HCT116 (cell line): ENCODE measurements around the gene UBE2E1. TPM values are rescaled to one million over a fixed set of nuclear protein-coding genes. Genes with fewer than 3 reads are reported as not detected.

Source experiments
- ATAC-seq: fragments of 200-7000 bp; cut with Tn5 transposase; 2 replicates; pipeline ENCODE4 v1.9.1; 2020; ENCODE audit warnings: mild to moderate bottlenecking, moderate library complexity
- BruUV-seq: library from RNA; stranded (reverse); fragments of 400-500 nt; replicated peaks from 2 replicates; lab custom pipeline; 2021; lab: Mats Ljungman, UMichigan
- CTCF ChIA-PET: fragments of 300-600 bp; sonication (Branson Sonifier 250); formaldehyde crosslinking; loops from one replicate; lab custom pipeline; 2021; ENCODE audit warnings: antibody characterized with exemption; lab: Charles Lee
- POLR2A ChIA-PET: fragments of 300-600, 350-600 bp; sonication (Branson Sonifier 250); formaldehyde crosslinking; loops from one replicate; lab custom pipeline; 2021; ENCODE audit warnings: antibody characterized with exemption; lab: Charles Lee
- RAD21 ChIA-PET, 2 experiments: fragments of 300-600 bp; sonication (Branson Sonifier 250); formaldehyde crosslinking; loops; one replicate each; lab custom pipeline; 2023; ENCODE audit warnings: low total read pairs in 2 of 2; ENCODE audit not compliant: uncharacterized antibody in 2 of 2, unreplicated experiment in 2 of 2, low non-redundant PET in 1 of 2; lab: Charles Lee
- DNase-seq: peaks from one replicate; pipeline ENCODE4 v3.0.0-alpha.2; 2010; ENCODE audit warnings: low read depth, low spot score
- H2AFZ ChIP-seq: fragments of 200-600 bp; shearing (Covaris generic), sonication (generic); 2 replicates; pipeline ENCODE4 v1.6.1; 2017; ENCODE audit warnings: low read depth, mixed run types, mixed read lengths, antibody characterized with exemption, low read length; ENCODE audit not compliant: poor library complexity, severe bottlenecking
- H3K27ac ChIP-seq: 2 replicates; pipeline ENCODE4 v1.5.1; 2012; ENCODE audit warnings: low read depth, low read length
- H3K27me3 ChIP-seq: fragments of 200-600 bp; sonication (generic); 2 replicates; pipeline ENCODE4 v1.6.1; 2016; ENCODE audit warnings: mixed run types, low read length, mixed read lengths; ENCODE audit not compliant: insufficient read depth
- H3K36me3 ChIP-seq, 2 experiments: fragments of 200-500 bp in 1 of 2; fragments of 200-600 bp in 1 of 2; sonication (Bioruptor generic) in 1 of 2; sonication (generic) in 1 of 2; 2 replicates each; pipeline versions ENCODE4 v1.5.1 to v1.6.1; 2014 to 2016; ENCODE audit warnings: low read length in 2 of 2, inconsistent platforms in 1 of 2, mixed read lengths in 1 of 2, mixed run types in 1 of 2; ENCODE audit not compliant: insufficient read depth in 2 of 2, control insufficient read depth in 1 of 2
- H3K4me1 ChIP-seq, 2 experiments: fragments of 200-600 bp in 1 of 2; sonication (generic) in 1 of 2; 2 replicates each; pipeline versions ENCODE4 v1.5.1 to v1.6.1; 2012 to 2017; ENCODE audit warnings: low read length in 2 of 2, inconsistent platforms in 1 of 2, mild to moderate bottlenecking in 1 of 2, mixed read lengths in 1 of 2, mixed run types in 1 of 2, moderate library complexity in 1 of 2; ENCODE audit not compliant: insufficient read depth in 2 of 2, control insufficient read depth in 1 of 2
- H3K4me2 ChIP-seq: fragments of 200-600 bp; sonication (generic); 2 replicates; pipeline ENCODE4 v1.6.1; 2017; ENCODE audit warnings: mixed run types, low read length, mixed read lengths
- H3K4me3 ChIP-seq, 2 experiments: fragments of 200-600 bp in 1 of 2; sonication (generic) in 1 of 2; replicated peaks in 1 of 2; 2 replicates each; pipeline ENCODE4 v1.5.1; 2011 to 2016; ENCODE audit warnings: low read length in 2 of 2, control low read depth in 1 of 2, low read depth in 1 of 2, mild to moderate bottlenecking in 1 of 2, mixed read lengths in 1 of 2, mixed run types in 1 of 2
- H3K79me2 ChIP-seq: fragments of 200-600 bp; sonication (generic); 2 replicates; pipeline ENCODE4 v1.6.1; 2017; ENCODE audit warnings: mild to moderate bottlenecking, mixed run types, low read length, moderate library complexity, mixed read lengths; ENCODE audit not compliant: insufficient read depth
- H3K9ac ChIP-seq: fragments of 200-600 bp; sonication (generic); 2 replicates; pipeline ENCODE4 v1.6.1; 2016; ENCODE audit warnings: low read length, mixed read lengths
- H3K9me2 ChIP-seq: fragments of 200-600 bp; sonication (generic), shearing (Covaris generic); 2 replicates; pipeline ENCODE4 v1.6.1; 2017; ENCODE audit warnings: mixed run types, mild to moderate bottlenecking, moderate library complexity; ENCODE audit not compliant: insufficient read depth
- H3K9me3 ChIP-seq, 2 experiments: fragments of 200-500 bp in 1 of 2; fragments of 200-600 bp in 1 of 2; sonication (Bioruptor generic) in 1 of 2; sonication (generic) in 1 of 2; 2 replicates each; pipeline ENCODE4 v1.6.1; 2014 to 2017; ENCODE audit warnings: low read length in 2 of 2, mixed read lengths in 2 of 2, inconsistent platforms in 1 of 2, low read depth in 1 of 2, mild to moderate bottlenecking in 1 of 2, mixed run types in 1 of 2, moderate library complexity in 1 of 2; ENCODE audit not compliant: control insufficient read depth in 1 of 2, insufficient read depth in 1 of 2
- H4K20me1 ChIP-seq: fragments of 200-600 bp; sonication (generic), shearing (Covaris generic); 2 replicates; pipeline ENCODE4 v1.6.1; 2017; ENCODE audit warnings: mixed run types, mild to moderate bottlenecking, moderate library complexity; ENCODE audit not compliant: insufficient read depth
- CBX3 ChIP-seq: IDR thresholded peaks from 2 replicates; pipeline ENCODE4 v1.6.1; 2012; ENCODE audit warnings: low read depth
- CEBPB ChIP-seq: IDR thresholded peaks from 2 replicates; pipeline ENCODE4 v1.6.1; 2012; ENCODE audit warnings: low read depth
- EGR1 ChIP-seq: IDR thresholded peaks from 2 replicates; pipeline ENCODE4 v1.6.1; 2012; ENCODE audit warnings: low read depth
- ELF1 ChIP-seq: IDR thresholded peaks from 2 replicates; pipeline ENCODE4 v1.6.1; 2012; ENCODE audit warnings: low read depth, borderline replicate concordance
- EZH2 ChIP-seq: fragments of 200-600 bp; sonication (generic); IDR thresholded peaks from 2 replicates; pipeline ENCODE4 v1.6.1; 2017; ENCODE audit warnings: antibody characterized with exemption, mixed run types
- FOSL1 ChIP-seq: IDR thresholded peaks from 2 replicates; pipeline ENCODE4 v1.6.1; 2012; ENCODE audit warnings: low read depth
- POLR2AphosphoS5 ChIP-seq: IDR thresholded peaks from 2 replicates; pipeline ENCODE4 v1.6.1; 2011; ENCODE audit warnings: mild to moderate bottlenecking, low read depth, low read length, moderate library complexity
- SIN3A ChIP-seq: IDR thresholded peaks from 2 replicates; pipeline ENCODE4 v1.6.1; 2012; ENCODE audit warnings: low read depth
- SP1 ChIP-seq: IDR thresholded peaks from 2 replicates; pipeline ENCODE4 v1.6.1; 2012; ENCODE audit warnings: low read depth
- SRF ChIP-seq: IDR thresholded peaks from 2 replicates; pipeline ENCODE4 v1.6.1; 2012; ENCODE audit warnings: low read depth
- ZFX ChIP-seq: fragments of 450-650 bp; IDR thresholded peaks from 2 replicates; pipeline ENCODE4 v1.6.1; 2017
- ZNF274 ChIP-seq: fragments of 200-500 bp; sonication (Bioruptor generic); IDR thresholded peaks from 2 replicates; pipeline ENCODE4 v1.6.1; 2014; ENCODE audit warnings: mild to moderate bottlenecking, low read depth, low read length, inconsistent platforms
- intact Hi-C: fragments of 100-400 bp; cut with micrococcal nuclease; formaldehyde crosslinking; loops from 2 replicates; pipeline ENCODE4 v1.10.0; 2022
- total RNA-seq: library from RNA; stranded (reverse); gene quantifications from one replicate; pipeline ENCODE4 v1.2.1, GENCODE V29; 2021; ENCODE audit not compliant: unreplicated experiment

The UBE2E1 gene
- total RNA-seq, 1 experiment from 2014 or later, result 75.1 TPM

DNA sequence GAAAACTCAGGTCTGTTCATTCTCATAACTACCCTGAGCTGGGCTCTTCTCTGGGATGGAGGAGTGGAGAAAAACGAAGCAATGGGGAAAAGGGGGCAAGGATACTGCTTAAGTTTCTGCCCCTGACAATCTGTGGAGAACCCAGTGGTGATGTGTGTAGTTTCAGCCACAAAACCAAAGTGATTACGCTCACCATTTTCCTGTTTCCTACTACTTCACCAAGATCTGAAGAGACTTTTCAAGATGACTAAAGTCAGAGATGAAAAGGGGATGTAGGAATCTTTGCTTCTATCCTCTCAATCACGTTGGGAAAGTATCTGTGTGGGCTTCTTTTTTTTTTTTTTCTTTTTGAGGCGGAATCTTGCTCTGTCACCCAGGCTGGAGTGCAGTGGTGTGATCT, 8.3 kb upstream of the UBE2E1 start:
- DNase-seq (no peak), ATAC-seq (no peak)
- no TSS peak for BruUV-seq
- intact Hi-C loops, result no loop called here
- Histone ChIP-seq H3K4me2 (no peak overlapping the region), H3K27ac (no peak overlapping the region), H3K4me1 (no peaks in the 10 kb centered on the region), H3K9me2 (no peaks in the 10 kb centered on the region), H3K36me3 (no peaks in the 10 kb centered on the region), H2AFZ (no peak overlapping the region), H3K9ac (no peak overlapping the region), H3K9me3 (no peaks in the 10 kb centered on the region), H3K79me2 (no peaks in the 10 kb centered on the region), H3K27me3 (no peaks in the 10 kb centered on the region), H3K4me3 (no peak overlapping the region), H4K20me1 (no peaks in the 10 kb centered on the region)
- TF ChIP-seq ZNF274, result no peak
- TF ChIP-seq CBX3, result no peak
- TF ChIP-seq FOSL1, result no peak
- TF ChIP-seq EGR1, result no peak
- TF ChIP-seq ZFX, result no peak
- TF ChIP-seq ELF1, result no peak
- ChIA-PET POLR2A (no interaction called here), RAD21 (no interaction called here), CTCF (no interaction called here)

DNA sequence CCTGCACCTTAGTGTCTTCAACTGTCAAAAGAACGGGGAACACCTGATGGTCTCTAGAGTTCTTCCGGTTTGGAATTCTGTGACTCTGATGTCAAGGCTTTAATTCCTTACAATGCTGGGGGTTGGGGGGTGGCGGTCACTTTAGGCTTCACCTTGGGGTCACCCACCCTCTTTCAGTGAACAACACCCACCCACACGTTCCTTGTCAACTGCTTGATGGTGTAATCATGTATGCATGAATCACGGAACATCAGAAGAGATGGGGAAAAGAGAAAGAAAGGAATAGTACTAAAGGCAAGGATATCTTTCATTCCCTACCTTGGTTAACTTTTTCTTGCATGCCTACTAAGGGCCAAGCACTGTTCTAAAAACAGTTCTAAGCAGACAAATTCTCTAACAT, 7.3 kb upstream of the UBE2E1 start:
- Histone ChIP-seq H3K4me1 (no peaks in the 10 kb centered on the region), H4K20me1 (no peaks in the 10 kb centered on the region), H3K4me2 (no peak overlapping the region), H3K79me2 (no peaks in the 10 kb centered on the region), H2AFZ (no peak overlapping the region), H3K27ac (no peak overlapping the region), H3K27me3 (no peaks in the 10 kb centered on the region), H3K9me2 (no peaks in the 10 kb centered on the region), H3K4me3 (no peak overlapping the region), H3K9ac (no peak overlapping the region), H3K36me3 (no peaks in the 10 kb centered on the region), H3K9me3 (no peaks in the 10 kb centered on the region)
- CTCF ChIA-PET, result no interaction called here
- ATAC-seq (no peak), DNase-seq (no peak)
- TF ChIP-seq POLR2AphosphoS5 (no peak), ZFX (no peak), SP1 (no peak), SRF (no peak), CEBPB (no peak), FOSL1 (no peak), EZH2 (no peak), SIN3A (no peak)
- intact Hi-C loops, result no loop called here
- RAD21 ChIA-PET, result no interaction called here
- POLR2A ChIA-PET, result no interaction called here
- BruUV-seq, result no TSS peak
